Panc1 (cell line): Measurements from ENCODE around the gene PSMB2. TPM values are rescaled to one million over a fixed set of nuclear protein-coding genes. Genes with fewer than 3 reads are reported as not detected.

ENCODE experiments used
- ATAC-seq: fragments of 200-7000 bp; cut with Tn5 transposase; 2 replicates; pipeline ENCODE4 v1.9.1; 2020; ENCODE audit warnings: mild to moderate bottlenecking, moderate library complexity
- BruUV-seq: library from RNA; stranded (reverse); fragments of 400-500 nt; replicated peaks from 2 replicates; lab custom pipeline; 2021; lab: Mats Ljungman, UMichigan
- CTCF ChIA-PET: fragments of 300-600 bp; sonication (Branson Sonifier 250); formaldehyde crosslinking; loops from one replicate; lab custom pipeline; 2022; ENCODE audit warnings: antibody characterized with exemption; lab: Charles Lee
- POLR2A ChIA-PET: fragments of 300-600 bp; sonication (Branson Sonifier 250); formaldehyde crosslinking; loops from one replicate; lab custom pipeline; 2022; ENCODE audit warnings: antibody characterized with exemption; lab: Charles Lee
- DNase-seq: peaks from one replicate; pipeline ENCODE4 v3.0.0-alpha.2; 2010; ENCODE audit warnings: low read depth, low spot score
- H3K27ac ChIP-seq: 2 replicates; pipeline ENCODE4 v1.5.1; 2011; ENCODE audit warnings: mild to moderate bottlenecking, low read length, inconsistent platforms
- H3K27me3 ChIP-seq: fragments of 200-500 bp; sonication (Bioruptor generic); 2 replicates; pipeline ENCODE4 v1.6.0; 2014; ENCODE audit warnings: low read length, inconsistent platforms; ENCODE audit not compliant: control insufficient read depth, insufficient read depth
- H3K36me3 ChIP-seq: fragments of 200-500 bp; sonication (Bioruptor generic); 2 replicates; pipeline ENCODE4 v1.5.1; 2014; ENCODE audit warnings: inconsistent platforms, mild to moderate bottlenecking, low read length, moderate library complexity; ENCODE audit not compliant: control insufficient read depth, insufficient read depth
- H3K4me1 ChIP-seq: 2 replicates; pipeline ENCODE4 v1.5.1; 2011; ENCODE audit warnings: inconsistent platforms, mild to moderate bottlenecking, low read length, moderate library complexity; ENCODE audit not compliant: control insufficient read depth, insufficient read depth
- H3K4me3 ChIP-seq, 2 experiments: 2 replicates each; pipeline ENCODE4 v1.5.1; 2011 to 2012; ENCODE audit warnings: low read depth in 2 of 2, low read length in 2 of 2, mild to moderate bottlenecking in 2 of 2, inconsistent platforms in 1 of 2, moderate library complexity in 1 of 2
- H3K9me3 ChIP-seq: fragments of 200-500 bp; sonication (Bioruptor generic); 2 replicates; pipeline ENCODE4 v1.5.1; 2014; ENCODE audit warnings: low read depth, mild to moderate bottlenecking, inconsistent platforms, low read length, moderate library complexity; ENCODE audit not compliant: control insufficient read depth, insufficient read depth
- POLR2AphosphoS5 ChIP-seq: IDR thresholded peaks from 2 replicates; pipeline ENCODE4 v1.6.1; 2012; ENCODE audit warnings: mild to moderate bottlenecking, low read depth, low read length, moderate library complexity
- SIN3A ChIP-seq: IDR thresholded peaks from 2 replicates; pipeline ENCODE4 v1.6.1; 2012; ENCODE audit warnings: low read depth, mild to moderate bottlenecking, low read length, moderate library complexity, borderline replicate concordance; ENCODE audit not compliant: insufficient read depth
- TCF7L2 ChIP-seq: IDR thresholded peaks from 2 replicates; pipeline ENCODE4 v1.6.1; 2011; ENCODE audit warnings: mild to moderate bottlenecking, low read depth, low read length, inconsistent platforms
- in situ Hi-C: cut with HindIII; loops from 2 replicates; pipeline ENCODE4 v1.10.0; 2016; ENCODE audit warnings: low sequenced_read_pairs, low pct_unique_long_range_greater_than_20kb
- intact Hi-C: fragments of 100-400 bp; cut with micrococcal nuclease; formaldehyde crosslinking; loops from one replicate; pipeline ENCODE4 v1.10.0; 2022; ENCODE audit not compliant: unreplicated experiment
- total RNA-seq: library from RNA; stranded (reverse); gene quantifications from one replicate; pipeline ENCODE4 v1.2.1, GENCODE V29; 2021; ENCODE audit not compliant: unreplicated experiment
- TF ChIP-seq, protein P1 (sequence below), 2 experiments: IDR thresholded peaks; 2 replicates each; pipeline ENCODE4 v1.6.1; 2011 to 2012; ENCODE audit warnings: low read depth in 2 of 2, control low read depth in 1 of 2, low read length in 1 of 2, mild to moderate bottlenecking in 1 of 2, moderate library complexity in 1 of 2; ENCODE audit not compliant: insufficient read depth in 1 of 2
- TF ChIP-seq, protein P2 (sequence below): fragments of 450-650 bp; IDR thresholded peaks from 2 replicates; pipeline ENCODE4 v1.5.1; 2017; ENCODE audit warnings: mild to moderate bottlenecking

PSMB2 gene
- total RNA-seq, 1 experiment from 2014 or later = 95.0 TPM

DNA sequence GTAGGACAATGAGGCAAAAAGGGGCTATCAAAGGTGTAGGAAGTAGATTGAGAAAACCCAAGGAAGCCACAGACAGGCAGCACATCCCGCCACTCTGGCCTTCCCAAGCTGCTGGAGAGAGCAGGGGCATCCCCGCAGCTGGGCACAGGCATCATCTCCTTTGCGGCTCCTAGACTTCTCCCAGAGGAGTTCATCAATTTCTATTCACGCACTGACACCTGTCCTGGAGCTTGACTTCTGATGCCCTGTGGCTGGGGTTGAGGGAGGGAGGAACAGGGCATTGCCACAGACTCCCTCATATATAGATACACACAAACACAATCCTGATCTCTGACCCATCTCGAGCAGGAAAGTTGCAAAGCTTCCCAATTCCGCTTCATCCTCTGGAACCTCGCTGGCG lies 70.1 kb downstream of the PSMB2 start:
- no peaks in the 10 kb centered on the region for H3K36me3 ChIP-seq
- H3K27me3 ChIP-seq = no peaks in the 10 kb centered on the region
- BruUV-seq = no TSS peak
- TF ChIP-seq, protein P1, sequence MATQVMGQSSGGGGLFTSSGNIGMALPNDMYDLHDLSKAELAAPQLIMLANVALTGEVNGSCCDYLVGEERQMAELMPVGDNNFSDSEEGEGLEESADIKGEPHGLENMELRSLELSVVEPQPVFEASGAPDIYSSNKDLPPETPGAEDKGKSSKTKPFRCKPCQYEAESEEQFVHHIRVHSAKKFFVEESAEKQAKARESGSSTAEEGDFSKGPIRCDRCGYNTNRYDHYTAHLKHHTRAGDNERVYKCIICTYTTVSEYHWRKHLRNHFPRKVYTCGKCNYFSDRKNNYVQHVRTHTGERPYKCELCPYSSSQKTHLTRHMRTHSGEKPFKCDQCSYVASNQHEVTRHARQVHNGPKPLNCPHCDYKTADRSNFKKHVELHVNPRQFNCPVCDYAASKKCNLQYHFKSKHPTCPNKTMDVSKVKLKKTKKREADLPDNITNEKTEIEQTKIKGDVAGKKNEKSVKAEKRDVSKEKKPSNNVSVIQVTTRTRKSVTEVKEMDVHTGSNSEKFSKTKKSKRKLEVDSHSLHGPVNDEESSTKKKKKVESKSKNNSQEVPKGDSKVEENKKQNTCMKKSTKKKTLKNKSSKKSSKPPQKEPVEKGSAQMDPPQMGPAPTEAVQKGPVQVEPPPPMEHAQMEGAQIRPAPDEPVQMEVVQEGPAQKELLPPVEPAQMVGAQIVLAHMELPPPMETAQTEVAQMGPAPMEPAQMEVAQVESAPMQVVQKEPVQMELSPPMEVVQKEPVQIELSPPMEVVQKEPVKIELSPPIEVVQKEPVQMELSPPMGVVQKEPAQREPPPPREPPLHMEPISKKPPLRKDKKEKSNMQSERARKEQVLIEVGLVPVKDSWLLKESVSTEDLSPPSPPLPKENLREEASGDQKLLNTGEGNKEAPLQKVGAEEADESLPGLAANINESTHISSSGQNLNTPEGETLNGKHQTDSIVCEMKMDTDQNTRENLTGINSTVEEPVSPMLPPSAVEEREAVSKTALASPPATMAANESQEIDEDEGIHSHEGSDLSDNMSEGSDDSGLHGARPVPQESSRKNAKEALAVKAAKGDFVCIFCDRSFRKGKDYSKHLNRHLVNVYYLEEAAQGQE (IDR thresholded peaks at IDR 0.05; ENCODE audit: insufficient read depth in 1 of 2, low read depth in 2 of 2, low read length in 1 of 2) = no peak
- TF ChIP-seq, protein P2, sequence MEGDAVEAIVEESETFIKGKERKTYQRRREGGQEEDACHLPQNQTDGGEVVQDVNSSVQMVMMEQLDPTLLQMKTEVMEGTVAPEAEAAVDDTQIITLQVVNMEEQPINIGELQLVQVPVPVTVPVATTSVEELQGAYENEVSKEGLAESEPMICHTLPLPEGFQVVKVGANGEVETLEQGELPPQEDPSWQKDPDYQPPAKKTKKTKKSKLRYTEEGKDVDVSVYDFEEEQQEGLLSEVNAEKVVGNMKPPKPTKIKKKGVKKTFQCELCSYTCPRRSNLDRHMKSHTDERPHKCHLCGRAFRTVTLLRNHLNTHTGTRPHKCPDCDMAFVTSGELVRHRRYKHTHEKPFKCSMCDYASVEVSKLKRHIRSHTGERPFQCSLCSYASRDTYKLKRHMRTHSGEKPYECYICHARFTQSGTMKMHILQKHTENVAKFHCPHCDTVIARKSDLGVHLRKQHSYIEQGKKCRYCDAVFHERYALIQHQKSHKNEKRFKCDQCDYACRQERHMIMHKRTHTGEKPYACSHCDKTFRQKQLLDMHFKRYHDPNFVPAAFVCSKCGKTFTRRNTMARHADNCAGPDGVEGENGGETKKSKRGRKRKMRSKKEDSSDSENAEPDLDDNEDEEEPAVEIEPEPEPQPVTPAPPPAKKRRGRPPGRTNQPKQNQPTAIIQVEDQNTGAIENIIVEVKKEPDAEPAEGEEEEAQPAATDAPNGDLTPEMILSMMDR = no peak
- TF ChIP-seq POLR2AphosphoS5 = no peak
- TF ChIP-seq SIN3A = no peak
- POLR2A ChIA-PET = no interaction called here
- H3K4me1 ChIP-seq = peaks cover 4% of the 10 kb centered on the region
- no peak overlapping the region for H3K4me3 ChIP-seq
- H3K9me3 ChIP-seq = no peaks in the 10 kb centered on the region
- intact Hi-C loops = no loop called here
- H3K27ac ChIP-seq = no peak overlapping the region
- ATAC-seq (no peak), DNase-seq (no peak)
- in situ Hi-C loops = no loop called here
- CTCF ChIA-PET = interaction anchor here (0.6 to 0.7 kb wide), 2 partner anchors 120 to 203 kb away, joined by 4 to 13 read pairs; no protein-coding TSS in a partner anchor

DNA sequence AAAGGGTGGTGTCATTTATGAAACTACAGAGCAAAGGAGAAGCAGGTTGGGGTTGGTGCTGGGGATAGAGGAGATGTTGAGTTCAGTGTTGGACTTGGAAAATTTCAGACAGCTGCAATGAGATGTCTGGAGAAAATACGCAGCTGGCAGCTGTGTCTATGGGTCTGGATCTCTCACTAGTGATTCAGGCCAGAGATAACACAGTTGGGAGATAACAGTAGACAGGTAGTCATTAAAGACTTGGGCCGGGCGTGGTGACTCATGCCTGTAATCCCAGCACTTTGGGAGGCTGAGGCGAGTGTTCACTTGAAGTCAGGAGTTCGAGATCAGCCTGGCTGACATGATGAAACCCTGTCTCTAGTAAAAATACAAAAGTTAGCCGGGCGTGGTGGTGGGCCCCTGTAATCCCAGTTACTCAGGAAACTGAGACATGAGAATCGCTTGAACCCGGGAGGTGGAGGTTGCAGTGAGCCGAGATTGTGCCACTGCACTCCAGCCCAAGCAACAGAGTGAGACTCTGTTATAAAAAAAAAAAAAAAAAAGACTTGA lies 70.7 kb downstream of the PSMB2 start:
- Histone ChIP-seq H3K27me3 (no peaks in the 10 kb centered on the region), H3K4me1 (peaks cover 4% of the 10 kb centered on the region), H3K27ac (no peak overlapping the region), H3K9me3 (no peaks in the 10 kb centered on the region), H3K4me3 (no peak overlapping the region), H3K36me3 (no peaks in the 10 kb centered on the region)
- no peak for DNase-seq
- intact Hi-C loops = no loop called here
- no peak for ATAC-seq
- ChIA-PET POLR2A (no interaction called here), CTCF (interaction anchor here (0.6 to 0.7 kb wide), 2 partner anchors 120 to 204 kb away, joined by 4 to 13 read pairs; no protein-coding TSS in a partner anchor)
- TF ChIP-seq, protein P1 (IDR thresholded peaks at IDR 0.05; ENCODE audit: insufficient read depth in 1 of 2, low read depth in 2 of 2, low read length in 1 of 2) = no peak
- TF ChIP-seq TCF7L2 (no peak), POLR2AphosphoS5 (no peak), SIN3A (no peak)
- TF ChIP-seq, protein P2 = no peak
- in situ Hi-C loops = no loop called here
- no TSS peak for BruUV-seq
